ENCODE results near the gene HTT-AS.

DNA sequence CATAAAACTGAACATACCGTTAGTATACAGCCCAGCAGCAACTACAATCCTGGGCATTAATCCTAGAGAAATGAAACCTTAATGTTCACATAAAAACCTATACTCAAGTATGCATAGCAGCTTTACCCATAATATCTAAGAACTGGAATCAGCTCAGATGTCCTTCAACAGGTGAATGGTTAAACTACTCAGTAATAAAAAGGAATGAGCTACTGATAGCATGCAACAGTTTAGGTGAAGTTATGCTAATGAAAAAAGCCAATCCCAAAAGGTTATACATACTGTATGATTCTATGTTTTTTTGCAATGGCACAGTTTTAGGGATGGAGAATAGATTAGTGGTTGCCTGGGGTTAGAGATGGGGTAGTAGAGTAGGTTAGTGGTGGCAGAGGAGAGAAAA, 9.4 kb upstream of the HTT-AS start:
- TF ChIP-seq POLR2AphosphoS5 (IDR thresholded peaks at IDR 0.05; ENCODE audit: borderline replicate concordance, low read depth, low read length) (no peak), EZH2 (IDR thresholded peaks at IDR 0.05) (no peak)

Data from SK-N-MC (cell line).